HEK293 (cell line): ENCODE results near the gene CDCA3.

Experiments used
- GFI1B ChIP-seq: fragments of 450-650 bp; formaldehyde crosslinking; IDR thresholded peaks from 2 replicates; pipeline ENCODE4 v1.5.1; 2016; ENCODE audit warnings: missing biosample characterization, missing genetic modification characterization
- HOXD13 ChIP-seq: sonication (generic); formaldehyde crosslinking; IDR thresholded peaks from 2 replicates; pipeline ENCODE4 v1.8.0; 2022; ENCODE audit warnings: missing genetic modification reagents, borderline replicate concordance
- REPIN1 ChIP-seq: fragments of 450-650 bp; formaldehyde crosslinking; IDR thresholded peaks from 2 replicates; pipeline ENCODE4 v1.5.1; 2017; ENCODE audit warnings: missing biosample characterization, missing genetic modification characterization, low read depth
- SETDB1 ChIP-seq: IDR thresholded peaks from one replicate; pipeline ENCODE4 v1.6.1; 2017; ENCODE audit warnings: mild to moderate bottlenecking, low read length, moderate library complexity, mixed read lengths; ENCODE audit not compliant: insufficient read length
- SP2 ChIP-seq: fragments of 450-650 bp; formaldehyde crosslinking; IDR thresholded peaks from 2 replicates; pipeline ENCODE4 v1.5.1; 2016; ENCODE audit warnings: missing biosample characterization, missing genetic modification characterization
- ZBTB21 ChIP-seq: fragments of 450-650 bp; formaldehyde crosslinking; IDR thresholded peaks from 2 replicates; pipeline ENCODE4 v1.5.1; 2017; ENCODE audit warnings: missing biosample characterization, missing genetic modification characterization
- ZIC2 ChIP-seq: fragments of 450-650 bp; formaldehyde crosslinking; IDR thresholded peaks from 2 replicates; pipeline ENCODE4 v1.5.1; 2016; ENCODE audit warnings: missing biosample characterization, missing genetic modification characterization
- ZNF175 ChIP-seq: fragments of 450-650 bp; formaldehyde crosslinking; IDR thresholded peaks from 2 replicates; pipeline ENCODE4 v1.5.1; 2016; ENCODE audit warnings: missing biosample characterization, missing genetic modification characterization
- ZNF2 ChIP-seq: fragments of 450-650 bp; formaldehyde crosslinking; IDR thresholded peaks from 2 replicates; pipeline ENCODE4 v1.5.1; 2016; ENCODE audit warnings: missing biosample characterization, missing genetic modification characterization
- ZNF239 ChIP-seq: fragments of 450-650 bp; formaldehyde crosslinking; IDR thresholded peaks from 2 replicates; pipeline ENCODE4 v1.5.1; 2016; ENCODE audit warnings: missing biosample characterization, missing genetic modification characterization
- ZNF24 ChIP-seq: fragments of 450-650 bp; formaldehyde crosslinking; IDR thresholded peaks from 2 replicates; pipeline ENCODE4 v1.5.1; 2016; ENCODE audit warnings: missing biosample characterization, missing genetic modification characterization
- ZNF391 ChIP-seq: fragments of 450-650 bp; formaldehyde crosslinking; IDR thresholded peaks from 2 replicates; pipeline ENCODE4 v1.5.1; 2016; ENCODE audit warnings: low read depth, missing biosample characterization, missing genetic modification characterization, borderline replicate concordance
- ZNF548 ChIP-seq: fragments of 450-650 bp; formaldehyde crosslinking; IDR thresholded peaks from 2 replicates; pipeline ENCODE4 v1.5.1; 2016; ENCODE audit warnings: missing biosample characterization, missing genetic modification characterization
- ZNF610 ChIP-seq: fragments of 450-650 bp; formaldehyde crosslinking; IDR thresholded peaks from 2 replicates; pipeline ENCODE4 v1.5.1; 2016; ENCODE audit warnings: missing biosample characterization, missing genetic modification characterization, borderline replicate concordance
- ZNF654 ChIP-seq: fragments of 450-650 bp; formaldehyde crosslinking; IDR thresholded peaks from 2 replicates; pipeline ENCODE4 v1.5.1; 2016; ENCODE audit warnings: low read depth, missing biosample characterization, missing genetic modification characterization
- ZNF664 ChIP-seq: fragments of 450-650 bp; formaldehyde crosslinking; IDR thresholded peaks from 2 replicates; pipeline ENCODE4 v1.5.1; 2016; ENCODE audit warnings: missing biosample characterization, missing genetic modification characterization
- ZNF701 ChIP-seq: fragments of 450-650 bp; formaldehyde crosslinking; IDR thresholded peaks from 2 replicates; pipeline ENCODE4 v1.5.1; 2016; ENCODE audit warnings: missing biosample characterization, missing genetic modification characterization
- ZNF707 ChIP-seq: fragments of 450-650 bp; formaldehyde crosslinking; IDR thresholded peaks from 2 replicates; pipeline ENCODE4 v1.5.1; 2016; ENCODE audit warnings: missing biosample characterization, missing genetic modification characterization
- ZNF776 ChIP-seq: fragments of 450-650 bp; formaldehyde crosslinking; IDR thresholded peaks from 2 replicates; pipeline ENCODE4 v1.5.0; 2017; ENCODE audit warnings: missing biosample characterization, missing genetic modification characterization, borderline replicate concordance
- ZSCAN23 ChIP-seq: fragments of 450-650 bp; formaldehyde crosslinking; IDR thresholded peaks from 2 replicates; pipeline ENCODE4 v1.5.1; 2016; ENCODE audit warnings: missing biosample characterization, missing genetic modification characterization
- TF ChIP-seq, protein P1 (sequence below): fragments of 450-650 bp; formaldehyde crosslinking; IDR thresholded peaks from 2 replicates; pipeline ENCODE4 v1.5.1; 2016; ENCODE audit warnings: missing biosample characterization, missing genetic modification characterization, borderline replicate concordance
- TF ChIP-seq, protein P2 (sequence below): fragments of 450-650 bp; formaldehyde crosslinking; IDR thresholded peaks from 2 replicates; pipeline ENCODE4 v1.5.1; 2016; ENCODE audit warnings: missing biosample characterization, missing genetic modification characterization, low read depth
- TF ChIP-seq, protein P3 (sequence below): fragments of 450-650 bp; formaldehyde crosslinking; IDR thresholded peaks from 2 replicates; pipeline ENCODE4 v1.5.1; 2016; ENCODE audit warnings: missing biosample characterization, missing genetic modification characterization
- TF ChIP-seq, protein P4 (sequence below): fragments of 450-650 bp; formaldehyde crosslinking; IDR thresholded peaks from 2 replicates; pipeline ENCODE4 v1.5.1; 2016; ENCODE audit warnings: missing biosample characterization, missing genetic modification characterization, borderline replicate concordance
- TF ChIP-seq, protein P5 (sequence below): fragments of 450-650 bp; formaldehyde crosslinking; IDR thresholded peaks from 2 replicates; pipeline ENCODE4 v1.5.1; 2016; ENCODE audit warnings: missing biosample characterization, missing genetic modification characterization
- TF ChIP-seq, protein P6 (sequence below): fragments of 450-650 bp; formaldehyde crosslinking; optimal IDR thresholded peaks from 2 replicates; pipeline ENCODE3; 2016; ENCODE audit warnings: missing biosample characterization, mild to moderate bottlenecking, missing genetic modification characterization

Gene CDCA3

DNA sequence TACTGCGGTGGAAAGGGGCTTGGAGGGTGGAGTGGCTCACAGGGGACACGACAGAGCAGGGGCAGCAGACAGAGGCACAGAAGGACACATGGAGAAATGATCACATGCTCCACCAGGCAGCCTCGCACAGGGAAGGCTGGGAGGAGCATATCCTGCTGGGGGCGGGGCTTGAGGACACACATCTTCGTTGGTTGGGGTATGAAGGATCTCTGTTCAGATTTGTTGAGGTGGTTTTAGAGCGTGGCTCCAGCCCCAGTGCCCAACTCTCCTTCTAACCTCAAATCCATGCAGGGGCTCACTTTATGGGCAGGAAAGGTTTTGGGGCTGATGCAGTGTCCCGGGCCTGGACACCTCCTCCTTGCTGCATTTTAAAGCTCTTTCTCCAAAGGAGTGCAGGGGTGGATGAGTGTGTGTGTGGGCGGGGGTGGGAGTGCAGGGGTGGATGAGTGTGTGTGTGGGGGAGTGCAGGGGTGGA is 23.6 kb downstream of the CDCA3 start (continued):
- TF ChIP-seq, protein P1, sequence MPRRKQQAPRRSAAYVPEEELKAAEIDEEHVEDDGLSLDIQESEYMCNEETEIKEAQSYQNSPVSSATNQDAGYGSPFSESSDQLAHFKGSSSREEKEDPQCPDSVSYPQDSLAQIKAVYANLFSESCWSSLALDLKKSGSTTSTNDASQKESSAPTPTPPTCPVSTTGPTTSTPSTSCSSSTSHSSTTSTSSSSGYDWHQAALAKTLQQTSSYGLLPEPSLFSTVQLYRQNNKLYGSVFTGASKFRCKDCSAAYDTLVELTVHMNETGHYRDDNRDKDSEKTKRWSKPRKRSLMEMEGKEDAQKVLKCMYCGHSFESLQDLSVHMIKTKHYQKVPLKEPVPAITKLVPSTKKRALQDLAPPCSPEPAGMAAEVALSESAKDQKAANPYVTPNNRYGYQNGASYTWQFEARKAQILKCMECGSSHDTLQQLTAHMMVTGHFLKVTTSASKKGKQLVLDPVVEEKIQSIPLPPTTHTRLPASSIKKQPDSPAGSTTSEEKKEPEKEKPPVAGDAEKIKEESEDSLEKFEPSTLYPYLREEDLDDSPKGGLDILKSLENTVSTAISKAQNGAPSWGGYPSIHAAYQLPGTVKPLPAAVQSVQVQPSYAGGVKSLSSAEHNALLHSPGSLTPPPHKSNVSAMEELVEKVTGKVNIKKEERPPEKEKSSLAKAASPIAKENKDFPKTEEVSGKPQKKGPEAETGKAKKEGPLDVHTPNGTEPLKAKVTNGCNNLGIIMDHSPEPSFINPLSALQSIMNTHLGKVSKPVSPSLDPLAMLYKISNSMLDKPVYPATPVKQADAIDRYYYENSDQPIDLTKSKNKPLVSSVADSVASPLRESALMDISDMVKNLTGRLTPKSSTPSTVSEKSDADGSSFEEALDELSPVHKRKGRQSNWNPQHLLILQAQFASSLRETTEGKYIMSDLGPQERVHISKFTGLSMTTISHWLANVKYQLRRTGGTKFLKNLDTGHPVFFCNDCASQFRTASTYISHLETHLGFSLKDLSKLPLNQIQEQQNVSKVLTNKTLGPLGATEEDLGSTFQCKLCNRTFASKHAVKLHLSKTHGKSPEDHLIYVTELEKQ, result no peak
- TF ChIP-seq SETDB1 (no peak), ZBTB21 (tag by site-specific recombination) (no peak), ZNF391 (no peak), ZNF610 (no peak), ZNF664 (tag by site-specific recombination) (no peak), GFI1B (tag by site-specific recombination) (0 out of 2 replicates have a peak, but pooled peaks have one; percentile 55), HOXD13 (CRISPR knock-in tag) (no peak), ZNF707 (no peak), ZSCAN23 (tag by site-specific recombination) (no peak), ZNF239 (tag by site-specific recombination) (no peak), ZIC2 (no peak), ZNF701 (tag by site-specific recombination) (no peak), ZNF24 (peak; percentile 43; the same call in 1 of the 2 replicates), REPIN1 (no peak), ZNF776 (tag by site-specific recombination) (no peak), ZNF548 (tag by site-specific recombination) (no peak), ZNF654 (no peak), ZNF175 (tag by site-specific recombination) (no peak), ZNF2 (no peak), SP2 (tag by site-specific recombination) (peak; percentile 58)
- TF ChIP-seq, protein P2, sequence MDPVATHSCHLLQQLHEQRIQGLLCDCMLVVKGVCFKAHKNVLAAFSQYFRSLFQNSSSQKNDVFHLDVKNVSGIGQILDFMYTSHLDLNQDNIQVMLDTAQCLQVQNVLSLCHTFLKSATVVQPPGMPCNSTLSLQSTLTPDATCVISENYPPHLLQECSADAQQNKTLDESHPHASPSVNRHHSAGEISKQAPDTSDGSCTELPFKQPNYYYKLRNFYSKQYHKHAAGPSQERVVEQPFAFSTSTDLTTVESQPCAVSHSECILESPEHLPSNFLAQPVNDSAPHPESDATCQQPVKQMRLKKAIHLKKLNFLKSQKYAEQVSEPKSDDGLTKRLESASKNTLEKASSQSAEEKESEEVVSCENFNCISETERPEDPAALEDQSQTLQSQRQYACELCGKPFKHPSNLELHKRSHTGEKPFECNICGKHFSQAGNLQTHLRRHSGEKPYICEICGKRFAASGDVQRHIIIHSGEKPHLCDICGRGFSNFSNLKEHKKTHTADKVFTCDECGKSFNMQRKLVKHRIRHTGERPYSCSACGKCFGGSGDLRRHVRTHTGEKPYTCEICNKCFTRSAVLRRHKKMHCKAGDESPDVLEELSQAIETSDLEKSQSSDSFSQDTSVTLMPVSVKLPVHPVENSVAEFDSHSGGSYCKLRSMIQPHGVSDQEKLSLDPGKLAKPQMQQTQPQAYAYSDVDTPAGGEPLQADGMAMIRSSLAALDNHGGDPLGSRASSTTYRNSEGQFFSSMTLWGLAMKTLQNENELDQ, result no peak
- TF ChIP-seq, protein P3, sequence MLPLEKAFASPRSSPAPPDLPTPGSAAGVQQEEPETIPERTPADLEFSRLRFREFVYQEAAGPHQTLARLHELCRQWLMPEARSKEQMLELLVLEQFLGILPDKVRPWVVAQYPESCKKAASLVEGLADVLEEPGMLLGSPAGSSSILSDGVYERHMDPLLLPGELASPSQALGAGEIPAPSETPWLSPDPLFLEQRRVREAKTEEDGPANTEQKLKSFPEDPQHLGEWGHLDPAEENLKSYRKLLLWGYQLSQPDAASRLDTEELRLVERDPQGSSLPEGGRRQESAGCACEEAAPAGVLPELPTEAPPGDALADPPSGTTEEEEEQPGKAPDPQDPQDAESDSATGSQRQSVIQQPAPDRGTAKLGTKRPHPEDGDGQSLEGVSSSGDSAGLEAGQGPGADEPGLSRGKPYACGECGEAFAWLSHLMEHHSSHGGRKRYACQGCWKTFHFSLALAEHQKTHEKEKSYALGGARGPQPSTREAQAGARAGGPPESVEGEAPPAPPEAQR (tag by site-specific recombination), result no peak
- TF ChIP-seq, protein P4, sequence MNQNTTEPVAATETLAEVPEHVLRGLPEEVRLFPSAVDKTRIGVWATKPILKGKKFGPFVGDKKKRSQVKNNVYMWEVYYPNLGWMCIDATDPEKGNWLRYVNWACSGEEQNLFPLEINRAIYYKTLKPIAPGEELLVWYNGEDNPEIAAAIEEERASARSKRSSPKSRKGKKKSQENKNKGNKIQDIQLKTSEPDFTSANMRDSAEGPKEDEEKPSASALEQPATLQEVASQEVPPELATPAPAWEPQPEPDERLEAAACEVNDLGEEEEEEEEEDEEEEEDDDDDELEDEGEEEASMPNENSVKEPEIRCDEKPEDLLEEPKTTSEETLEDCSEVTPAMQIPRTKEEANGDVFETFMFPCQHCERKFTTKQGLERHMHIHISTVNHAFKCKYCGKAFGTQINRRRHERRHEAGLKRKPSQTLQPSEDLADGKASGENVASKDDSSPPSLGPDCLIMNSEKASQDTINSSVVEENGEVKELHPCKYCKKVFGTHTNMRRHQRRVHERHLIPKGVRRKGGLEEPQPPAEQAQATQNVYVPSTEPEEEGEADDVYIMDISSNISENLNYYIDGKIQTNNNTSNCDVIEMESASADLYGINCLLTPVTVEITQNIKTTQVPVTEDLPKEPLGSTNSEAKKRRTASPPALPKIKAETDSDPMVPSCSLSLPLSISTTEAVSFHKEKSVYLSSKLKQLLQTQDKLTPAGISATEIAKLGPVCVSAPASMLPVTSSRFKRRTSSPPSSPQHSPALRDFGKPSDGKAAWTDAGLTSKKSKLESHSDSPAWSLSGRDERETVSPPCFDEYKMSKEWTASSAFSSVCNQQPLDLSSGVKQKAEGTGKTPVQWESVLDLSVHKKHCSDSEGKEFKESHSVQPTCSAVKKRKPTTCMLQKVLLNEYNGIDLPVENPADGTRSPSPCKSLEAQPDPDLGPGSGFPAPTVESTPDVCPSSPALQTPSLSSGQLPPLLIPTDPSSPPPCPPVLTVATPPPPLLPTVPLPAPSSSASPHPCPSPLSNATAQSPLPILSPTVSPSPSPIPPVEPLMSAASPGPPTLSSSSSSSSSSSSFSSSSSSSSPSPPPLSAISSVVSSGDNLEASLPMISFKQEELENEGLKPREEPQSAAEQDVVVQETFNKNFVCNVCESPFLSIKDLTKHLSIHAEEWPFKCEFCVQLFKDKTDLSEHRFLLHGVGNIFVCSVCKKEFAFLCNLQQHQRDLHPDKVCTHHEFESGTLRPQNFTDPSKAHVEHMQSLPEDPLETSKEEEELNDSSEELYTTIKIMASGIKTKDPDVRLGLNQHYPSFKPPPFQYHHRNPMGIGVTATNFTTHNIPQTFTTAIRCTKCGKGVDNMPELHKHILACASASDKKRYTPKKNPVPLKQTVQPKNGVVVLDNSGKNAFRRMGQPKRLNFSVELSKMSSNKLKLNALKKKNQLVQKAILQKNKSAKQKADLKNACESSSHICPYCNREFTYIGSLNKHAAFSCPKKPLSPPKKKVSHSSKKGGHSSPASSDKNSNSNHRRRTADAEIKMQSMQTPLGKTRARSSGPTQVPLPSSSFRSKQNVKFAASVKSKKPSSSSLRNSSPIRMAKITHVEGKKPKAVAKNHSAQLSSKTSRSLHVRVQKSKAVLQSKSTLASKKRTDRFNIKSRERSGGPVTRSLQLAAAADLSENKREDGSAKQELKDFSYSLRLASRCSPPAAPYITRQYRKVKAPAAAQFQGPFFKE (tag by site-specific recombination), result no peak
- TF ChIP-seq, protein P5, sequence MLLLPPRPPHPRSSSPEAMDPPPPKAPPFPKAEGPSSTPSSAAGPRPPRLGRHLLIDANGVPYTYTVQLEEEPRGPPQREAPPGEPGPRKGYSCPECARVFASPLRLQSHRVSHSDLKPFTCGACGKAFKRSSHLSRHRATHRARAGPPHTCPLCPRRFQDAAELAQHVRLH (tag by site-specific recombination), result no peak
- TF ChIP-seq, protein P6, sequence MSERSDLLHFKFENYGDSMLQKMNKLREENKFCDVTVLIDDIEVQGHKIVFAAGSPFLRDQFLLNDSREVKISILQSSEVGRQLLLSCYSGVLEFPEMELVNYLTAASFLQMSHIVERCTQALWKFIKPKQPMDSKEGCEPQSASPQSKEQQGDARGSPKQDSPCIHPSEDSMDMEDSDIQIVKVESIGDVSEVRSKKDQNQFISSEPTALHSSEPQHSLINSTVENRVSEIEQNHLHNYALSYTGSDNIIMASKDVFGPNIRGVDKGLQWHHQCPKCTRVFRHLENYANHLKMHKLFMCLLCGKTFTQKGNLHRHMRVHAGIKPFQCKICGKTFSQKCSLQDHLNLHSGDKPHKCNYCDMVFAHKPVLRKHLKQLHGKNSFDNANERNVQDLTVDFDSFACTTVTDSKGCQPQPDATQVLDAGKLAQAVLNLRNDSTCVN, result no peak
